ENCODE results near the gene CRELD2. TPM values are rescaled to one million over a fixed set of nuclear protein-coding genes. Genes with fewer than 3 reads are reported as not detected.

The CRELD2 gene
- total and polyA plus RNA-seq, 2 of the 4 experiments (the other 2 are of a cell fraction) = 36.2 to 70.7 TPM

GRCh38 chr22:49929211-49929979, 11.0 kb downstream of the CRELD2 start:
- Histone ChIP-seq H3K14ac (replicated peaks; ENCODE audit: low read depth, low read length) (no peak overlapping the region), H3K36me3 (ENCODE audit: control insufficient read depth, insufficient read depth, low read length) (peaks cover 12% of the 10 kb centered on the region; the same call in 1 of the 2 replicates), H3K9ac (ENCODE audit: low read depth, low read length) (no peak overlapping the region), H3K4ac (ENCODE audit: low read depth, low read length) (no peak overlapping the region), H2BK20ac (ENCODE audit: low read depth, low read length) (no peak overlapping the region), H3K23ac (ENCODE audit: low read depth, low read length) (no peak overlapping the region), H3K9me3 (ENCODE audit: control insufficient read depth, insufficient read depth, low read length) (no peaks in the 10 kb centered on the region), H3K18ac (ENCODE audit: low read depth, low read length) (no peak overlapping the region), H3K4me2 (ENCODE audit: low read depth, low read length) (no peak overlapping the region), H3K4me3 (ENCODE audit: insufficient read depth, low read depth, low read length) (peak overlapping the region; percentile 24; the same call in 1 of the 2 replicates), H4K91ac (ENCODE audit: insufficient read depth, low read depth, low read length) (no peak overlapping the region), H3K56ac (ENCODE audit: extremely low read depth, insufficient read depth, low read length) (no peak overlapping the region), H4K5ac (ENCODE audit: low read depth, low read length) (no peak overlapping the region), H3K4me1 (ENCODE audit: control insufficient read depth, insufficient read depth, low read length) (peaks cover 7% of the 10 kb centered on the region), H2AK9ac (replicated peaks; ENCODE audit: low read depth, low read length, poor library complexity) (peak overlapping the region; percentile 33), H2BK120ac (ENCODE audit: low read depth, low read length) (no peak overlapping the region), H2AFZ (replicated peaks; ENCODE audit: low read length, poor library complexity) (peak overlapping the region; percentile 79), H2AK5ac (ENCODE audit: low read depth, low read length) (no peak overlapping the region), H2BK15ac (ENCODE audit: low read depth, low read length) (no peak overlapping the region), H4K8ac (ENCODE audit: low read depth in 2 of 2, low read length in 2 of 2) (no peak overlapping the region), H3K27me3 (ENCODE audit: control insufficient read depth, insufficient read depth, low read length) (no peaks in the 10 kb centered on the region), H4K20me1 (ENCODE audit: insufficient read depth, low read length) (no peaks in the 10 kb centered on the region), H2BK5ac (ENCODE audit: low read depth, low read length, poor library complexity, severe bottlenecking) (no peak overlapping the region), H3K9me1 (ENCODE audit: insufficient read depth, low read length) (no peaks in the 10 kb centered on the region), H3K79me1 (ENCODE audit: low read depth in 1 of 2, low read length in 2 of 2) (no peaks in the 10 kb centered on the region; a peak in 1 of 4 replicates), H3K27ac (ENCODE audit: insufficient read depth, low read length) (no peak overlapping the region)
- no peak for DNase-seq
- dilution Hi-C loops (cut with HindIII; ENCODE audit: low sequenced_read_pairs, unreplicated experiment) (no loop called here), intact Hi-C loops (cut with micrococcal nuclease) (no loop called here), in situ Hi-C loops (cut with MboI; ENCODE audit: low sequenced_read_pairs) (no loop called here)
- CTCF ChIA-PET = interaction anchor here (1.7 kb wide), 1 partner anchor 101 kb away, joined by 12 read pairs; no protein-coding TSS in a partner anchor
- POLR2A ChIA-PET (ENCODE audit: unreplicated experiment) = no interaction called here
- peak; percentile 88 for ATAC-seq (ENCODE audit: low read depth)
- no TSS peak for BruUV-seq (replicated peaks)
- TF ChIP-seq MAZ (IDR thresholded peaks at IDR 0.05; ENCODE audit: borderline replicate concordance, low read depth, low read length) (0 out of 2 replicates have a peak, but pooled peaks have one; percentile 24), RFX5 (IDR thresholded peaks at IDR 0.05; ENCODE audit: low read depth, low read length) (no peak), CTCF (conservative IDR thresholded peaks at IDR 0.05; ENCODE audit: low read depth, low read length) (peak; percentile 93), ELK1 (IDR thresholded peaks at IDR 0.05; ENCODE audit: borderline replicate concordance, low read depth, low read length) (no peak), FOS (IDR thresholded peaks at IDR 0.05; ENCODE audit: low read depth, low read length) (no peak), SMC3 (IDR thresholded peaks at IDR 0.05; ENCODE audit: low read depth, low read length) (peak; percentile 88), POLR2A (IDR thresholded peaks at IDR 0.05; ENCODE audit: low read depth, low read length) (no peak), NFE2L2 (IDR thresholded peaks at IDR 0.05; ENCODE audit: low read depth, low read length) (no peak), RAD21 (IDR thresholded peaks at IDR 0.05; ENCODE audit: low read length) (peak; percentile 92), USF2 (IDR thresholded peaks at IDR 0.05; ENCODE audit: low read depth, low read length) (no peak)
- WGBS, 2 experiments (ENCODE audit: extremely low coverage in 2 of 2, insufficient read length in 1 of 2) = 2% methylated on average over 37 of the region's 75 CpGs; no CpG with 5 or more reads in 1 of the 2 experiments

Data from IMR-90 (cell line).